ENCODE results near the gene LUC7L3. TPM values are rescaled to one million over a fixed set of nuclear protein-coding genes. Genes with fewer than 3 reads are reported as not detected.

LUC7L3 gene
- total and polyA plus RNA-seq, 2 experiments from 2014 or later: 69.3 to 501 TPM

DNA sequence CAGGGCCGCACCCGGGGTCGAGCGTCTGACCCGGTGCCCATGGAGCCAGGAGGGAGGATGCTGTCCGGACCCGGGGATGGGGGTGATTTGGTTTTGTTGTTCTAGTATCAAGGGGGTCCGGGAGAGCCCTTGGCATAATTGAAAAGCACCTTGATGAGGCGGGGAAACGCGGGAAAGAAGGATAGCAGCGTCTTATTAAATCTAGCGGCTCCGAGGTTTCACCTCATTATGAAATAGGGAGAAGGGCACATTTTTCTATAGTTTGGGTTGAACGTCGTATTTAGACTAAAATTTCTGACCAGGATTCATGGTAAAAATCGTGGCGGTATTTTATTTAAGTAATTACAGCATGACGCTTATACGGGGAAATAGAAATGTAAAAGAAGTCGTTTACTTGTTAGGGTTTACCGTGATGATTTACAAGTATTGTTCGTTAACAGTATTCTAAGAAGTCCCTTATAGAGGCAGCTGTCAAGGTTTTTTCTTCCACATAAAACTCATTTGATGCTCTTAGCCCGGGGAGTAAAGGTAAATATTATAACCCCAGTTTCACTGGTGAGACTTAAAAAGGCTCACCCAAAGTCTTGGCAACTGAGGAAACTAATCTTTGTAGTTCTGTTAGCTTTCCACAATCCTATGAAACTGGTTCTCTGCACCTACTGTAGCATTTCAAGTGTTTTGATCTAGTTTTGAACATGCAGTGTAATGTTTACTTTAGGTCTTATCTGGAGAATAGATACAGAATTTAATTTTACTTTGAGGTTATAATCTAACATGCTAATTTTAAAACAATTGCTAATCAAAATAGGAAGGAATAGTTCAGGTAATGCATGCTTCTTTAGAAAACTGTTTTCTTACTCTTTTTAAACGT is 756 bp downstream of the LUC7L3 start (continued):
- TF ChIP-seq CREB1 (CRISPR knock-in tag; IDR thresholded peaks at IDR 0.05; ENCODE audit: low read depth) (no peak), ZNF331 (CRISPR knock-in tag; IDR thresholded peaks at IDR 0.05; ENCODE audit: low read depth) (no peak), JUNB (IDR thresholded peaks at IDR 0.05; ENCODE audit: unreplicated experiment) (no peak), EZH2phosphoT487 (IDR thresholded peaks at IDR 0.05; ENCODE audit: unreplicated experiment) (no peak)
- TF ChIP-seq, protein P1, sequence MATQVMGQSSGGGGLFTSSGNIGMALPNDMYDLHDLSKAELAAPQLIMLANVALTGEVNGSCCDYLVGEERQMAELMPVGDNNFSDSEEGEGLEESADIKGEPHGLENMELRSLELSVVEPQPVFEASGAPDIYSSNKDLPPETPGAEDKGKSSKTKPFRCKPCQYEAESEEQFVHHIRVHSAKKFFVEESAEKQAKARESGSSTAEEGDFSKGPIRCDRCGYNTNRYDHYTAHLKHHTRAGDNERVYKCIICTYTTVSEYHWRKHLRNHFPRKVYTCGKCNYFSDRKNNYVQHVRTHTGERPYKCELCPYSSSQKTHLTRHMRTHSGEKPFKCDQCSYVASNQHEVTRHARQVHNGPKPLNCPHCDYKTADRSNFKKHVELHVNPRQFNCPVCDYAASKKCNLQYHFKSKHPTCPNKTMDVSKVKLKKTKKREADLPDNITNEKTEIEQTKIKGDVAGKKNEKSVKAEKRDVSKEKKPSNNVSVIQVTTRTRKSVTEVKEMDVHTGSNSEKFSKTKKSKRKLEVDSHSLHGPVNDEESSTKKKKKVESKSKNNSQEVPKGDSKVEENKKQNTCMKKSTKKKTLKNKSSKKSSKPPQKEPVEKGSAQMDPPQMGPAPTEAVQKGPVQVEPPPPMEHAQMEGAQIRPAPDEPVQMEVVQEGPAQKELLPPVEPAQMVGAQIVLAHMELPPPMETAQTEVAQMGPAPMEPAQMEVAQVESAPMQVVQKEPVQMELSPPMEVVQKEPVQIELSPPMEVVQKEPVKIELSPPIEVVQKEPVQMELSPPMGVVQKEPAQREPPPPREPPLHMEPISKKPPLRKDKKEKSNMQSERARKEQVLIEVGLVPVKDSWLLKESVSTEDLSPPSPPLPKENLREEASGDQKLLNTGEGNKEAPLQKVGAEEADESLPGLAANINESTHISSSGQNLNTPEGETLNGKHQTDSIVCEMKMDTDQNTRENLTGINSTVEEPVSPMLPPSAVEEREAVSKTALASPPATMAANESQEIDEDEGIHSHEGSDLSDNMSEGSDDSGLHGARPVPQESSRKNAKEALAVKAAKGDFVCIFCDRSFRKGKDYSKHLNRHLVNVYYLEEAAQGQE (IDR thresholded peaks at IDR 0.05; ENCODE audit: unreplicated experiment): no peak
- TF ChIP-seq, protein P2, sequence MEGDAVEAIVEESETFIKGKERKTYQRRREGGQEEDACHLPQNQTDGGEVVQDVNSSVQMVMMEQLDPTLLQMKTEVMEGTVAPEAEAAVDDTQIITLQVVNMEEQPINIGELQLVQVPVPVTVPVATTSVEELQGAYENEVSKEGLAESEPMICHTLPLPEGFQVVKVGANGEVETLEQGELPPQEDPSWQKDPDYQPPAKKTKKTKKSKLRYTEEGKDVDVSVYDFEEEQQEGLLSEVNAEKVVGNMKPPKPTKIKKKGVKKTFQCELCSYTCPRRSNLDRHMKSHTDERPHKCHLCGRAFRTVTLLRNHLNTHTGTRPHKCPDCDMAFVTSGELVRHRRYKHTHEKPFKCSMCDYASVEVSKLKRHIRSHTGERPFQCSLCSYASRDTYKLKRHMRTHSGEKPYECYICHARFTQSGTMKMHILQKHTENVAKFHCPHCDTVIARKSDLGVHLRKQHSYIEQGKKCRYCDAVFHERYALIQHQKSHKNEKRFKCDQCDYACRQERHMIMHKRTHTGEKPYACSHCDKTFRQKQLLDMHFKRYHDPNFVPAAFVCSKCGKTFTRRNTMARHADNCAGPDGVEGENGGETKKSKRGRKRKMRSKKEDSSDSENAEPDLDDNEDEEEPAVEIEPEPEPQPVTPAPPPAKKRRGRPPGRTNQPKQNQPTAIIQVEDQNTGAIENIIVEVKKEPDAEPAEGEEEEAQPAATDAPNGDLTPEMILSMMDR (conservative IDR thresholded peaks at IDR 0.05; ENCODE audit: low read depth in 2 of 2): no peak

DNA sequence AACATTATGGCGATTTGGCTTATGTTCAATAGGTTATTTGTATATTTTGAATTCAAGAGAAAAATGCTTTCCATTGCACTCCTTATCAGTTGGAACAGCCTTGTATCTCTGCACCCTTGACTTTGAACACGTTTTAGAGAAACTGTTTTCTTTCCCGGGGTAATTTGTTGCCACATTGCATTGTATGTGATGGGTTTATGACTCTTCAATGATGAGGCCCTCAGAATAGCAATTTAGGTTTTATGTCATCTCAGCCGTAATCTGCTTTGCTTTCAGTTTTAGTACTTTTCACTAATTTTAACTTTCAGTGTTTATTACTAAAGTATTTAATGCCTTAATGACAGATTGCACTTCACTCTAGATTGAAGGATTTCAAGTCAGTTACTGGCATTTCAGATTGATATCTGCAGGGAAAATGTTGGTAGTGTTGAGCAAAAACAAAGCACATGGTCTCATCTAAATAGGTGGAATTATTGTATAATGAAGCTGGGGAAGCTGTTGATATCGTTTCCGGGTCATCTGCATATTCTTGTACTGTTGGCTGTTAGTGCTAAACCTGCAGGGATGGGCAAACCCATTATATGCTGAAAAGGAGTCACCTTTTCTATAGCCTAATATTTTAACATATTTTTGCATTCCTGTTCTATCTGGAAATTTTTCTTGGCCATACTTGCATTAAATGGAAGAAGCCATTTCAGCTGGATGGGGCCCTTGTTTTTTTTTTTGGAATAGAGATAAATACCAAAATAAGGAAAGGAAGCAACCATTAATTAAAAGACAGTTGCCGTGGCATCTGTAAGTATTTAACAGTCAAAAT is 2.0 kb downstream of the LUC7L3 start:
- peak overlapping the region; percentile 68 for H3K4me3 ChIP-seq
- ATAC-seq (no peak), DNase-seq (ENCODE audit: low spot score) (no peak)
- no peak overlapping the region for H2AFZ ChIP-seq
- H3K27me3 Mint-ChIP-seq (ENCODE audit: insufficient read depth, low read depth, poor library complexity): peaks cover 7% of the 10 kb centered on the region
- H3K27ac ChIP-seq (ENCODE audit: low read depth): no peak overlapping the region
- peaks cover 21% of the 10 kb centered on the region for H3K4me1 ChIP-seq (ENCODE audit: insufficient read depth)
- H3K4me1 Mint-ChIP-seq: peaks cover 17% of the 10 kb centered on the region; the same call in 2 of the 3 replicates
- no peaks in the 10 kb centered on the region for H3K27me3 ChIP-seq (ENCODE audit: insufficient read depth)
- peaks cover 49% of the 10 kb centered on the region for H4K20me1 ChIP-seq (replicated peaks; ENCODE audit: insufficient read depth)
- H3K36me3 Mint-ChIP-seq (ENCODE audit: low read depth): no peaks in the 10 kb centered on the region
- peaks cover 70% of the 10 kb centered on the region for H3K79me2 ChIP-seq (replicated peaks; ENCODE audit: insufficient read depth)
- peaks cover 3% of the 10 kb centered on the region; the same call in 1 of the 3 replicates for H3K9me3 Mint-ChIP-seq
- H3K9me2 ChIP-seq (ENCODE audit: insufficient read depth): no peaks in the 10 kb centered on the region
- H3F3A ChIP-seq (replicated peaks; ENCODE audit: low read depth): 0 out of 2 replicates have a peak, but pooled peaks cover 6% of the 10 kb centered on the region
- H3K4me3 Mint-ChIP-seq: peak overlapping the region; percentile 99
- no peaks in the 10 kb centered on the region for H3K36me3 ChIP-seq (ENCODE audit: insufficient read depth)
- peak overlapping the region; percentile 89 for H3K4me2 ChIP-seq
- H3K27ac Mint-ChIP-seq: peak overlapping the region; percentile 2; the same call in 1 of the 2 replicates
- TF ChIP-seq ZNF114 (CRISPR knock-in tag; IDR thresholded peaks at IDR 0.05) (no peak), ZNF331 (CRISPR knock-in tag; IDR thresholded peaks at IDR 0.05; ENCODE audit: low read depth) (no peak), EZH2phosphoT487 (IDR thresholded peaks at IDR 0.05; ENCODE audit: unreplicated experiment) (no peak), STAT1 (IDR thresholded peaks at IDR 0.05; ENCODE audit: unreplicated experiment) (no peak), POLR2AphosphoS5 (IDR thresholded peaks at IDR 0.05; ENCODE audit: low read depth) (no peak), EZH2 (IDR thresholded peaks at IDR 0.05; ENCODE audit: low read depth, unreplicated experiment) (no peak), CREB1 (CRISPR knock-in tag; IDR thresholded peaks at IDR 0.05; ENCODE audit: low read depth) (no peak), JUNB (IDR thresholded peaks at IDR 0.05; ENCODE audit: unreplicated experiment) (no peak), NANOG (IDR thresholded peaks at IDR 0.05; ENCODE audit: borderline replicate concordance) (no peak)
- TF ChIP-seq, protein P3, sequence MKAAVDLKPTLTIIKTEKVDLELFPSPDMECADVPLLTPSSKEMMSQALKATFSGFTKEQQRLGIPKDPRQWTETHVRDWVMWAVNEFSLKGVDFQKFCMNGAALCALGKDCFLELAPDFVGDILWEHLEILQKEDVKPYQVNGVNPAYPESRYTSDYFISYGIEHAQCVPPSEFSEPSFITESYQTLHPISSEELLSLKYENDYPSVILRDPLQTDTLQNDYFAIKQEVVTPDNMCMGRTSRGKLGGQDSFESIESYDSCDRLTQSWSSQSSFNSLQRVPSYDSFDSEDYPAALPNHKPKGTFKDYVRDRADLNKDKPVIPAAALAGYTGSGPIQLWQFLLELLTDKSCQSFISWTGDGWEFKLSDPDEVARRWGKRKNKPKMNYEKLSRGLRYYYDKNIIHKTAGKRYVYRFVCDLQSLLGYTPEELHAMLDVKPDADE (IDR thresholded peaks at IDR 0.05): no peak
- TF ChIP-seq, protein P2 (conservative IDR thresholded peaks at IDR 0.05; ENCODE audit: low read depth in 2 of 2): no peak

Data from GM23338 (cell line).